ENCODE measurements around the gene ADAM33. TPM values are rescaled to one million over a fixed set of nuclear protein-coding genes. Genes with fewer than 3 reads are reported as not detected.
A peak's percentile ranks its signal among the peaks of the same experiment; 100 is the strongest.

ADAM33 gene
- total and polyA plus RNA-seq, 3 experiments from 2014 or later, result not detected

DNA sequence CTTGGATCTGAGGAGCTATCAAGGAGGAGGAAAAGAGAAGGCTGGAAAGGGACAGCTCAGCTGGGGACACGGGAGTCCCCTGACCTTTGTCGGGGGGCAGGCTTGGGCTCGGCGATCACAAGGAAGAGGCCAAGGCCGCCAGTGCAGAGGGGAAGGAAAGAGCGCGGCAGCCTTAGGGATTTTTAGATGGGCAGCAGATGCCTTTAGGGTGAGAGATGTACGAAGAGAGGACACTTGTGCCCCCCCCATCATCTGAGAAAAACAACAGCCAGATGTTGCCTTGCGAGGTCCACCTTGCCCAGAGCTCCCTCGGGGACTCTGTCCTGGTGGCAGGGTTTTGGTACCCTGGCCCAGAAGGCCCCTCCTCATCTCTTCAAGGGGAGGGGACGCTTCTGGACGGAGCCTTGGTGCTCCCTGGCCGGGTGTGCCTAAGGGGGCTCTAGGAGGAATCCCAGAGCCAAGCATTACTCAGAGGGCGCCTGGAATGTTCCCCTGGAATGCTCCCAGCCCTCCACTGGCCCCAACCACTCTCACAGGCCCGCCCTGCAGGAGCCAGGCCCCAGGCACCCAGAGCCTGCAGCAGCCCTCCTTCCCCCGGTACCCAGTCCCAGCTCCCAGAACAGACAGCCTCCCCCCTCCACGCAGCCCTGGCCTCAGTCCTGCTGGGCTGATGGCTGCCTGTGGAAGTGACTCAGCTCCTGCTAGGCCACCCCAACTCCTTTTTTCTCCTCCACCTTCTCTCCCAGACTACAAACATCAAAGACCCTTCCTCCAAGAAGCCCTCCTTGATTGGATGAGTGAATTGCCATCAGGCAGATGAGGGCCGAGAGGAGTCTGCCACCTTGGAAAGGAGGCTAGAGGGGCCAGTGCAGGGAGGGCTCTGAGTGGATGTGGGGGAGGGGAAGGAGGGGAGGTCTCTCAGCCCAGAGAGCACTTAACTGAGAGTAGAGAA lies 1.8 kb downstream of the ADAM33 start:
- H3K27me3 Mint-ChIP-seq, result peaks cover 37 to 59% of the 10 kb centered on the region in 2 donors
- H3K9me3 ChIP-seq (ENCODE audit: low read length), result no peaks in the 10 kb centered on the region
- POLR2A ChIA-PET, result no interaction called here
- H3K36me3 ChIP-seq (ENCODE audit: insufficient read depth, low read length), result no peaks in the 10 kb centered on the region
- H3K4me1 ChIP-seq (ENCODE audit: insufficient read depth, low read length), result no peaks in the 10 kb centered on the region
- H3K4me1 Mint-ChIP-seq, result peaks cover 0 to 12% (median 4%) of the 10 kb centered on the region in 3 donors
- H3K36me3 Mint-ChIP-seq, result no peaks in the 10 kb centered on the region
- H3K4me3 ChIP-seq (ENCODE audit: low read length), result no peak overlapping the region
- H3K27me3 ChIP-seq (ENCODE audit: insufficient read depth, low read length, poor library complexity, severe bottlenecking), result peaks cover 11% of the 10 kb centered on the region
- no peak for DNase-seq
- H3K27ac ChIP-seq (ENCODE audit: low read depth, low read length), result no peak overlapping the region
- H3K4me3 Mint-ChIP-seq, result no peak overlapping the region
- CTCF ChIA-PET, result no interaction called here
- peak overlapping the region in 1 of 8 donors; percentile 48 for H3K27ac Mint-ChIP-seq
- H3K9me3 Mint-ChIP-seq, result no peaks in the 10 kb centered on the region

- Histone ChIP-seq H3K4me3 (ENCODE audit: low read length) (no peak overlapping the region), H3K27me3 (ENCODE audit: insufficient read depth, low read length, poor library complexity, severe bottlenecking) (peaks cover 11% of the 10 kb centered on the region), H3K27ac (ENCODE audit: low read depth, low read length) (no peak overlapping the region), H3K36me3 (ENCODE audit: insufficient read depth, low read length) (no peaks in the 10 kb centered on the region), H3K4me1 (ENCODE audit: insufficient read depth, low read length) (no peaks in the 10 kb centered on the region), H3K9me3 (ENCODE audit: low read length) (no peaks in the 10 kb centered on the region)
- Mint-ChIP-seq H3K4me1 (peaks cover 0 to 15% (median 6%) of the 10 kb centered on the region in 3 donors), H3K27ac (no peak overlapping the region), H3K36me3 (no peaks in the 10 kb centered on the region), H3K4me3 (no peak overlapping the region), H3K27me3 (peaks cover 46 to 61% of the 10 kb centered on the region in 2 donors), H3K9me3 (no peaks in the 10 kb centered on the region)
- CTCF ChIA-PET, result interaction anchor here (0.9 kb wide), 1 partner anchor 8 kb away, joined by 3 read pairs; no protein-coding TSS in a partner anchor
- POLR2A ChIA-PET, result no interaction called here
- DNase-seq, result no peak
These were observed 2.7 kb downstream of the ADAM33 start for GRCh38 chr20:3678856-3679720.

DNA sequence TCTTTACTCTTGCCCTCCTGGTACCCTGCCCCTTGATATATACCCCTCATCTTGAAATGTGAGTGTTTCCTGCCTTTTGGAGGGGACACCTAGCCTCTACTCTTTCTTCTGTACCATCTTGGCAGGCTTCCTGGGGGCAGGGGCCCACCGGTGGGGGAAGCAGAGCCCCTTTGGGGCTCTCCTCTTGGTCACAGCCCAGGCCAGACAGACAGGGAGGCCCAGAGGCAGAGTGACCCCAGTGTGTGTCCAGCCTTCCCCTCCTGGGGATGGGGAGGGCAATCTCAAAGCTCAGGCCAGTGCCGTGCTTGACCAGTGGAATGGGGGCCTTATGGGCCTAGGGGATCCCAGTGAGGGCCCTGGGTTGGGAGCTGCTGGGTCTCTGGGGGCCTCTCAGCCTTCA lies 3.6 kb downstream of the ADAM33 start:
- Histone ChIP-seq H3K4me3 (ENCODE audit: low read length) (no peak overlapping the region), H3K27ac (ENCODE audit: low read depth, low read length) (no peak overlapping the region), H3K36me3 (ENCODE audit: insufficient read depth, low read length) (no peaks in the 10 kb centered on the region), H3K9me3 (ENCODE audit: low read length) (no peaks in the 10 kb centered on the region), H3K27me3 (ENCODE audit: insufficient read depth, low read length, poor library complexity, severe bottlenecking) (peaks cover 11% of the 10 kb centered on the region), H3K4me1 (ENCODE audit: insufficient read depth, low read length) (no peaks in the 10 kb centered on the region)
- no peak overlapping the region for H3K27ac Mint-ChIP-seq
- POLR2A ChIA-PET, result no interaction called here
- H3K4me1 Mint-ChIP-seq, result peaks cover 0 to 17% (median 6%) of the 10 kb centered on the region in 3 donors
- no peaks in the 10 kb centered on the region for H3K36me3 Mint-ChIP-seq
- H3K9me3 Mint-ChIP-seq, result no peaks in the 10 kb centered on the region
- CTCF ChIA-PET, result interaction anchor here (0.9 to 2.1 kb wide), 2 partner anchors 9 to 33 kb away, joined by 3 to 13 read pairs; no protein-coding TSS in a partner anchor
- H3K27me3 Mint-ChIP-seq, result peaks cover 44 to 58% of the 10 kb centered on the region in 2 donors
- no peak for DNase-seq
- no peak overlapping the region for H3K4me3 Mint-ChIP-seq

- no peak for DNase-seq
- Histone ChIP-seq H3K36me3 (ENCODE audit: insufficient read depth, low read length) (no peaks in the 10 kb centered on the region), H3K4me3 (ENCODE audit: low read length) (no peak overlapping the region), H3K9me3 (ENCODE audit: low read length) (no peaks in the 10 kb centered on the region), H3K27ac (ENCODE audit: low read depth, low read length) (no peak overlapping the region), H3K27me3 (ENCODE audit: insufficient read depth, low read length, poor library complexity, severe bottlenecking) (peaks cover 11% of the 10 kb centered on the region), H3K4me1 (ENCODE audit: insufficient read depth, low read length) (no peaks in the 10 kb centered on the region)
- ChIA-PET POLR2A (no interaction called here), CTCF (interaction anchor here (1.3 to 2.1 kb wide), 6 partner anchors 8 to 408 kb away, joined by 4 to 13 read pairs (median 8); no protein-coding TSS in a partner anchor)
- H3K27ac Mint-ChIP-seq, result no peak overlapping the region
- peaks cover 46 to 61% of the 10 kb centered on the region in 2 donors for H3K27me3 Mint-ChIP-seq
- peaks cover 0 to 20% (median 8%) of the 10 kb centered on the region in 3 donors for H3K4me1 Mint-ChIP-seq
- H3K9me3 Mint-ChIP-seq, result peaks cover 0 to 2% (median 0%) of the 10 kb centered on the region in 5 donors
- H3K36me3 Mint-ChIP-seq, result no peaks in the 10 kb centered on the region
- H3K4me3 Mint-ChIP-seq, result no peak overlapping the region
These were observed 4.1 kb downstream of the ADAM33 start for GRCh38 chr20:3677733-3678132.

DNA sequence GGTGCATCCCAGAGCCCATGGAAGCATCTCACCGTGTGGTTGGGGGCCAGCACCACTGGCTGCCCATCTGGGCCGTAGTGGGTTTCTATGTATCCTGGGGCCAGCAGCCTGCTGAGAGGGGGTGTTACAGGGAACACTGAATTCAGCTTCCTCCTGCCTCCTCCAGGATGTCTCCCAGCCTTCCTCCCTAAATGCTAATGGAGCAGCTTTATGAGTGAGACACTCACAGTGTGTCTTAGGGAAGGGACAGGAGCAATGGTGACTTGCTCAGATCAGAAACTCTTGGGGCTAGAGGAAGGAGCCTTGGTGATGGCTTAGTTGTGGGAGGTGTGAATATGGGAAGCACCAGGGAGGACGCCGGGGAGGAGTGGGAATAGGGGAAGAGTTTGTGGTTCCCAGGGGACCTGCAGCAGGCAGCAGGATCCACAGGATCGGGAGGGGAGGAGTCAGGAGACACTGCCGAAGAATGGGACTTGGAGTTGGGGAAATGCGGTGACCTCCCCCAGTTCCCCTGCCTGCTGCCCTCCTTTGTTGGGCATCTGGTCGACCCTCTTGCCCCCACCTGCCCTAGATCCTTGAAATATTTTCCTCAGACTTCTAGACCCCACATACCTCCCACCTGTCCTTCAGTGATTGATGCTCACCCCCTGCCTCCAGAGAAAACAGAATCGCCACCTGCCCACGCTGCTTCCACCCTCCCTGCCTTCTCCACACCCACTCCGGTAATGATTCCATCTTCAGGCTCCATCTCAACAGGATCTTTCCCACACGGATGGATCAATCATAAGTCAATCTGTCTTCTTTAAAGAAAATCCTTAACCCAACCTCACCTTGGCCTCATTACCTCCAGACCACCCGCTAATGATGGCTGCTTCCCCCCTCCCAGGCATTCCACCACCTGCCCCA lies 6.6 kb downstream of the ADAM33 start:
- ChIA-PET POLR2A (no interaction called here), CTCF (interaction anchor here (1.0 to 1.8 kb wide), 4 partner anchors 9 to 93 kb away, joined by 3 to 11 read pairs (median 5); partner anchors contain the start of gene ADISSP)
- Histone ChIP-seq H3K27ac (ENCODE audit: low read depth, low read length) (no peak overlapping the region), H3K9me3 (ENCODE audit: low read length) (no peaks in the 10 kb centered on the region), H3K4me3 (ENCODE audit: low read length) (no peak overlapping the region), H3K27me3 (ENCODE audit: insufficient read depth, low read length, poor library complexity, severe bottlenecking) (peaks cover 21% of the 10 kb centered on the region), H3K4me1 (ENCODE audit: insufficient read depth, low read length) (no peaks in the 10 kb centered on the region), H3K36me3 (ENCODE audit: insufficient read depth, low read length) (no peaks in the 10 kb centered on the region)
- peak overlapping the region in 1 of 8 donors; percentile 41 for H3K27ac Mint-ChIP-seq
- peaks cover 0 to 23% (median 10%) of the 10 kb centered on the region in 3 donors for H3K4me1 Mint-ChIP-seq
- no peak for DNase-seq
- H3K4me3 Mint-ChIP-seq, result no peak overlapping the region
- no peaks in the 10 kb centered on the region for H3K36me3 Mint-ChIP-seq
- H3K27me3 Mint-ChIP-seq, result peaks cover 51 to 60% of the 10 kb centered on the region in 2 donors
- H3K9me3 Mint-ChIP-seq, result peaks cover 0 to 2% (median 0%) of the 10 kb centered on the region in 5 donors

DNA sequence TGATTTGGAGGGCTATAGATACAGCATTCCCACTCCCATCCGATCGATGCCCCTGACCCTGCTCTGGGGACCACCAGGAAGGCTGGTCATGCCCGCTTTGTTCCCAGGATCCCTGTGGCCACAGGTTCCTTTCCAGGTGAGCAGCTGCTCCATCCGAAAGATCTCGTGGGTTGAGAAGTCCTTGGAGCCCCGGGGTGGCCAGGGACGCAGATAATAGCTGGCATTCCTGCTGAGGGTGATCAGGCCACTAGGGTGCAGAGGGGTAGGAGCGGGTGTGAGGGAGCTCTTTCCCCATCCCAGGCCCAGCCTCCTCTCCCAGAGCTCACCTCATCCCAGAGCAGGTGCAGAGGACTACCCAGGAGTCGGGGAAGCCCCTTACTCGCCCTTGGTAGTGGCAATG lies 7.4 kb downstream of the ADAM33 start:
- H3K27me3 ChIP-seq (ENCODE audit: insufficient read depth, low read length, poor library complexity, severe bottlenecking), result peaks cover 21% of the 10 kb centered on the region
- H3K4me3 Mint-ChIP-seq, result no peak overlapping the region

More for the DNA sequence above, 7.4 kb downstream of the ADAM33 start:
- no peak overlapping the region for H3K27ac Mint-ChIP-seq
- no peak overlapping the region for H3K4me3 ChIP-seq (ENCODE audit: low read length)
- peaks cover 0 to 2% (median 0%) of the 10 kb centered on the region in 5 donors for H3K9me3 Mint-ChIP-seq
- ChIA-PET POLR2A (no interaction called here), CTCF (interaction anchor here (1.4 kb wide), 1 partner anchor 8 kb away, joined by 5 read pairs; no protein-coding TSS in a partner anchor)
- no peaks in the 10 kb centered on the region for H3K4me1 ChIP-seq (ENCODE audit: insufficient read depth, low read length)
- no peaks in the 10 kb centered on the region for H3K36me3 Mint-ChIP-seq
- H3K27ac ChIP-seq (ENCODE audit: low read depth, low read length), result no peak overlapping the region
- H3K36me3 ChIP-seq (ENCODE audit: insufficient read depth, low read length), result no peaks in the 10 kb centered on the region
- DNase-seq, result no peak
- no peaks in the 10 kb centered on the region for H3K9me3 ChIP-seq (ENCODE audit: low read length)
- H3K27me3 Mint-ChIP-seq, result peaks cover 52 to 63% of the 10 kb centered on the region in 2 donors
- H3K4me1 Mint-ChIP-seq, result peaks cover 0 to 24% (median 12%) of the 10 kb centered on the region in 3 donors
